Cerebellar cortex (tissue), 1 donor: ENCODE data around the gene KCNQ2.

Source experiments
- DNase-seq: peaks from one replicate; pipeline ENCODE4 v3.0.0-alpha.2; 2015; ENCODE audit warnings: low spot score

Gene KCNQ2

DNA sequence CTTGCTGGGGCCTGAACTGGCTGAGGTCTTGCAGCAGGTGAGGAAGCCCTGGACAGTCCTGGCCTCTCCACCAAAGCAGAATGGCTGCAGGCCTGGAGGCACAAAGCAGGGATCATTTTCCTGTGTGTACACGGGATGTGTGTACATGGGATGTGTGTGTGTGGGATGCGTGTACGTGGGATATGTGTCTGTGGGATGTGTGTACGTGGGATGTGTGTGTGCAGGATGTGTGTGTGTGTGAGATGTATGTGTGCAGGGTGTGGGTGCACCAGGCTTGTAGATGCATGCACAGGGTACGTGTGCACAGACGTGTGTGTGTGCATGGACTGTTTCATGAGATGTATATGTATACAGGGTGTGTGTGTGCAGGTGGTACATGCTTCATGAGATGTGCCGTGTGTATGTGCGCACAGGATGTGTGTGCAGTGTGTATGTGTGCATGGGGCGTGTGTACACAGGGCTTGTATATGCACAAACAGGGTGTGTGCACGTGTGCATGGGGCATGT, 103.4 kb downstream of the KCNQ2 start:
- no peak for DNase-seq

DNA sequence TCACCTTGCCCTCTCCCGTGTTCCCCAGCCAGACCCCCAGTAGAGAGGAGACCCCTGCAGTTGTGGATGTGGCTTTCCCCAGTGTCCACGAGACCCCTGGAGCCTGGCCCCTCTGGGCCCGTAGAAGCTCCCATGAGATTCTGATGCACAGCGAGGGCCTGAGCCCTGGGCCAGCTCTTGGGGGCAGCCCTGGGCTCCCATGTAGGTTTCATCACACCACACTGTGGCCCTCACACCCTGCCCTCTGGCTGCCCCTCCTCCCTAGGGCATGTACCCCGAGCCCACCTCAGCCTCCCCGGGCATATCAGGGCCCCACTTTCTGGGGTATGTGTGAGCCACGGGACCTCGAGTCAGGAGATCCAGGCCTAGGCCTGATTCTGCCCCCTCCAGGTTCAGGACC, 104.3 kb downstream of the KCNQ2 start:
- DNase-seq = no peak

DNA sequence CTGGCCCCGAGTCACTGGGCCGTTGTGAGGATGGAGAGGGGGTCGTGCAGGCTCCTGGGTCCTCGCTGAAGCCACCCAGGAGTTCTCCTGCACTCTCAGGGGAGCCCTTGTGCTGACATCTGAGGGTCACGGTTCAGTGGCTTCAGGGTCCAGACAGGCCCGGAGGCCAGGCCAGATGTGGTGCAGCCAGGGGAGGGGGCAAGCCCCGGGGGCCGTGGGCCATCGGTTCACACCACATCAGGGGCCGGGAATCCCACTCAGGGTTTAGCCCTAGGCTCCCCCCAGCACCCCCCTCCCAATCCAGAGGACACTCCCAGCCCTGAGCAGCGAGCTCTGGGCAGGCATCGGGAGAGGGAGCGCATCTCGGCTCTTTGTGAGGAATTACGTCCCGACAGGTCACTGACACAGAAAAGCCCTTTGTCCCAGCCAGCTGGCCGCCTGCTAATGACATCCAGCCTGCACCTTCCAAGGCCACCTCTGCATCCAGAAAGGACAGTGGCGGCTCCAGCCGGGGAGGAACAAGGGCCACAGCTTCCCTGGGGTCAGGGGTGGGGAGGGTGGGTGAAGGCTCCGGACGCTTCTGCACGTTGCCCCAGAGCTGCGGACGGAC, 104.9 kb downstream of the KCNQ2 start:
- DNase-seq = no peak

DNA sequence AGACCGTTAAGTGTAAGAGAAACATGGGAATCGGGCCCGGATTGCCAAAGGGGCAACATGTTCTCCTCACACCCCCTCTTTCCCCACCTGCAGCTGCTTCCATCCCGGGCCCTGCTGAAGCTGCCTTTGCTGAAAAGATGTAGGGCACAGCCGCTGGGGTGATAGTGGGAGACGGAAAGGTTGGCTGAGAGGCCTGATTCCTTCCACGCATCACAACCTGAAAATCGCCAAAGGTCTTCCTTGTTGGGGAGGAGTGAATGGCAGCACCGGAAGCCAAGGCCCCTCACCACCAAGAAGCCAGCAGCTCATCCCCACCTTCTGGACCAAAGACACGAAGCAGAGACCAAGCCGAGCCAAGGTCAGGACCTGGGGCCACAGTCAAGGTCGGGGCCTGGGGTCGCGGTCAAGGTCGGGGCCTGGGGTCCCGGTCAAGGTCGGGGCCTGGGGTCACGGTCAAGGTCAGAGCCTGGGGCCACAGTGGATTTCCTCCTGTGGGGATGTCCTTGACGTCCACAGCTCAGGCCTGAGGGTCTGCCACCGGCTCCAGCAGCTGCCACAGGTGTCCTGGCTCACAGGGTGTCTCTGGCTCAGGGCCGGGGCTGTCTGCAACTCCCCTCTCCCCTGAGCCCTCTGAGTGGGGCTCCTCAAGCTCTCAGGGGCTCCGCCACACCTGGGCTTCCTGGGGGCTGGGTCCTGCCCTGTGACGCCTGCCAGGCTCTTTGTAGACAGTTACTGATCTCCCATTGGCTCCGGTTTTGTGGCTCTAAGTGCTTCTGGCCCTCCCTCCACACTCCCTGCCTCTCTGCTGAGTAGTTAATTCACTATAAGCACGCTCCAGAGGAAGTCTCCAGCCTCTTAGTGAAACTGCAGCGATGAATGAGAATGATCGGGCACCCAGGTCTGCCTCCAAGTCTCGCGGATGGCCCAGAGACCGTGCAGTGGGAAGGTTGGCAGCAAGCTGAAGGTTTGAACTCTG, 105.8 kb downstream of the KCNQ2 start:
- no peak for DNase-seq

DNA sequence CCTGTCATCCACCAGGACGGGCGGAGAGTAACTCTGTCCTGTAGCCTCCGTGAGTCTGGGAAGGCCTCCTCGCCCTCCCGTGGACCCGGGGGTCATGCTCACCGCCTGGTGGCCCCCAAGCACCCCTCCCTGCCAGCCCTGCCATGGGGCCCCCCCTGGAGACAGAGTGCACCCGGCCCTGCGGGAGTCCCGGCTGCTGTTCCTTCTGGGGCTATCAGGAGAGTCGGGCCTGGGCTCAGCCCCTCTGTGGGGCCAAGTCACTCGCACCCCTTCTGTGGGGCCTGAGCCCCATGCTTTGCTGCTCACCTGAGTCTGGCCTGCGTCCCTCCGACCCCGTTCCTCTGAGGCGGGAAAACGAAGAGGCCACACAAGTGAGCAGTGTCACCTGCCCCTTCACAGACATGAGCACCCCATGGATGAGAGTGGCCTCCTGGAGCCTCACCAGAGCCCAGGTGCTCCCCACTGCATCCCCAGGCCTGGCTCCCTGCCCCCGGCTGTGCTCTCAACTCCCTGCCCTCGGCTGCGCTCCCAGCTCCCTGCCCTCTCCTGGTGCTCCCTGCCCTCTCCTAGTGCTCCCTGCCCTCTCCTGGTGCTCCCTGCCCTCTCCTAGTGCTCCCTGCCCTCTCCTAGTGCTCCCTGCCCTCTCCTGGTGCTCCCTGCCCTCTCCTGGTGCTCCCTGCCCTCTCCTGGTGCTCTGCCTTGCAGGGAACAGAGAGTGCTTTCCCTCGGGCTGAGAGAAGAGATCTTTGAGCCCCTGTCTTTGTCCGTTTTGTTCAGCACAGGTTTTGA, 106.7 kb downstream of the KCNQ2 start:
- no peak for DNase-seq

DNA sequence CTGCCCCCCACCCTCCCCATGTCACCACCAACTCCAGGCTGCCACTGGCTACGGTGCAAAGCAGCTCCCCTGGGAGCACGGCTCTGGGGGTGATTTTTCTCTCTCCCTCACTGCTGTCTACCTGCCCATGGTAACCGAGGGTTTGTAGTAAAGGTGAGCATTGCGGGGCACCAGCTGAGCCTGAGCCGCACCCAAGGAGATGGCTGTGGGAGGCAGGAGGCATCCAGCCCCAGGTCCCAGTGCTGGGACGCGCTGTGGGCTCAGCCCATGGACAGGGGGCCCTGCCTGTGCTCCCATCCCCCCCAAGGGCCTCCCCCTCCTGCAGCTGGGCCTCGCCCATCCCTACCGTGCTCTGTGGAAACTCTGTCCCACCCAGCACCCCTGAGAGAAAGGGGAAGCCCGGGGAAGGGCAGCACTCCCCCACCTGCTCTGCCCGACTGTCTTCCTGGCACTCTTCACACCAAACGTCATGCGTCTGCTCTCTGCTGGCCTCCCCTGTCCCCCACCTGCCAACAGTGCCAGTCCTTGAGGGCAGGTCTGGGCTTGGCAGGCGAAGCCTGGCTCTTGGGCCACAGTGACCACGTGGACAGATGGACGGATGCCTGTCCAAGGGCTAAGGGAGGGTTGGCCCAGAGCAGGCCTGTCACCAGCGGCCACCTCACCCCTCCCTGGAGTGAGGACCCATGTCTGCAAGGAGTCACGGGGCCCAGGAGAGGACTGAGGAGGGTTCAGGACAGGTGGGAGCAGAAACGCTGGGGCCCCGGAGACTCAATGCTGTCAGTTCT, 107.5 kb downstream of the KCNQ2 start:
- DNase-seq = peak; percentile 89

DNA sequence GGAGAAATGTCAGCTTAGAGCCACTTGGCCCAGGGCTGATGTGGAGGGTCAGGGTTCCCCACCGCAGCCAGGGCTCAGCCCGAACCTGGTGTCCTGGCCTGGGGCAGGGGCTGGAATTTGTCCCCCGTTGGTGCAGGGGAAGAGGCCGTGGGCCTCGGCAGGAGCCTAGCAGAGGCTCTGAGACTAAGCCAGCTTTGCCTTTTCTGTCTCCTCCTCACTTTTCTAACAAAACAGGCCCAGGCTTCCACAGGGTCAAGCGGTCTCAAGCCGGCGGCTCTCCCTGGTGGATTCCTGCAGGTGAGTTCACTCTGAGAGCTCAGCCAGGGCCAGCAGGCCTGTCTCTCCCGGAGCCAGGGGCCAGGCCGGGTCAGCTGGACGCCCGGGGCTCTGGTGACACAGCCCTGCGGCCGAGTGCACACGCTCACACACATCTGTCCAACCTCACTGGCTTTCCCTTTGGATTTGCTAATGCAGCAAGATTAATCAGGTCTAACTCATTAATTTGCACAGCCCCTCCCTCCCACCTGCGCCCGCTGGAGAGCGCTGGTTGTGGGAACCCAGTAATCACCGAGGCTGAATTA, 108.4 kb downstream of the KCNQ2 start:
- no peak for DNase-seq

DNA sequence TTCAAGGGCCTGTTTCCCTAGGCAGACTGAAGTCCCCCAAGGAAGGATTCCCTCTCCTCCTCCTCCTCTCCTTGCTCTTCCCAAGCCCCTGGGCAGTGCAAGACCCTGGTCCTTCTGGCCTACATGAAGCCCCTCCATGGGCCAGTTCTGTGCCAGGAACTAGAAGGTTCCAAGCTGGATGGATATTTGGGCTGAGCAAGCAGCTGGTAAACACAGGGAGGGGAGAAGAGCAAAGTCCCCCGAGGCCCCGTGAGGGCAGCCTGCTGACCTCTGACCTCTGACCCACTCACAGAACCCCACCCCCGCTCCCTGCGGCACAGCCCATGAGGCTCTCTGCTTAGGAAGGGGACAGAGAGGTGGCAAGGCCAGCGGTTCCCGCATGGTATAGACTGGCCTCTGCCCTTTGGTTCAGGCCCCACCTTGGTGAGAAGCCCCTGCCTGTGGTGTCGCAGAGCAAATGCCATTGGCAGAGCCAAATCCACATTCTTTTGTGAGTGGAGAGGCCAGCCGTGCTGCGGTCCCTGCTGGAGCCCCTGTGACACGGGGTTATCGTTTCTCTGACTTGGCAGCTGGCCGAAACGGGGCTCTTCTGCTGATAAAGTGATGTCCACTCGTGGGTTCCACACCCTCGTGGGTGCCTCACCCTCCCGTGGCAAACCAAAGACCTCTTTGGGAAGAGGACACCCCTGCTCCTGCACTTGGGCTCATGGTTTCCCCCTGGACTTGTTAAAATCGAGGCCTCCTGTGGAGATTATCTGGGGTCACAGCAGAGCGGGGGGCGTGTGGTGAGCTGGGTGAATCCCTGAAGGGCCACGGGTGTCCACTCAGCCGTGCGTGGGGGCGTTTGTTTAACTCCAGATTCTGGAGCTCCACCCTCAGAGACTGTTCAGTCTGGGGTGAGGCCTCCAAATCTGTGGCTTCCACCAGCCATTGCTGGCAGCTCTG, 109.2 kb downstream of the KCNQ2 start:
- no peak for DNase-seq

DNA sequence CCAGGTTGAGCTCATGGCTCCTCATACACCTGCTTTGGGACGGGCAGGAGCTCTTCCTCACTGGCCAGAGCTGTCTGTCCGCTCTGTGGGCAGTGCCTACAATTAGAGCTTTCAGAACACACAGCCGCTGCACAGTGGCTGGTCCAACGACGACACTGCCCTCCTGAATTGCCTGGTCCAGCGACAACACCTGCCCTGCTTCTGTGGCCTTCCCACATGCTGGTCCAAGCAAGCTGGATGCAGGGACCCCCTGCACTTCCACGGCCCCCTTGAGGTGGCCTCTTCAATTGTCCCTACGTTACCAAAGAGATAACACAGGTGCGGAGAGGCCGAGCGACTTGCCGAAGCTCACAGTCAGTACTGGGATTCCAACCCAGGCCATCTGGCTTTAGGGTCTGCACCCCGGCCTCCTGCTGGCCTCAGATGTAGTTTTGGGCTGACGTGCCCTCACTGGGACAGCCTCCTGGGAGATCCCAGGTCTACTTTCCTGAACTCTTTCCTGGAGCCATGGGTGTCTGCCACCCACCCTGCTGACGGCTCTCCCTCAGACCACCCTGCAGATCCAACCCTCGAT, 109.9 kb downstream of the KCNQ2 start:
- no peak for DNase-seq

DNA sequence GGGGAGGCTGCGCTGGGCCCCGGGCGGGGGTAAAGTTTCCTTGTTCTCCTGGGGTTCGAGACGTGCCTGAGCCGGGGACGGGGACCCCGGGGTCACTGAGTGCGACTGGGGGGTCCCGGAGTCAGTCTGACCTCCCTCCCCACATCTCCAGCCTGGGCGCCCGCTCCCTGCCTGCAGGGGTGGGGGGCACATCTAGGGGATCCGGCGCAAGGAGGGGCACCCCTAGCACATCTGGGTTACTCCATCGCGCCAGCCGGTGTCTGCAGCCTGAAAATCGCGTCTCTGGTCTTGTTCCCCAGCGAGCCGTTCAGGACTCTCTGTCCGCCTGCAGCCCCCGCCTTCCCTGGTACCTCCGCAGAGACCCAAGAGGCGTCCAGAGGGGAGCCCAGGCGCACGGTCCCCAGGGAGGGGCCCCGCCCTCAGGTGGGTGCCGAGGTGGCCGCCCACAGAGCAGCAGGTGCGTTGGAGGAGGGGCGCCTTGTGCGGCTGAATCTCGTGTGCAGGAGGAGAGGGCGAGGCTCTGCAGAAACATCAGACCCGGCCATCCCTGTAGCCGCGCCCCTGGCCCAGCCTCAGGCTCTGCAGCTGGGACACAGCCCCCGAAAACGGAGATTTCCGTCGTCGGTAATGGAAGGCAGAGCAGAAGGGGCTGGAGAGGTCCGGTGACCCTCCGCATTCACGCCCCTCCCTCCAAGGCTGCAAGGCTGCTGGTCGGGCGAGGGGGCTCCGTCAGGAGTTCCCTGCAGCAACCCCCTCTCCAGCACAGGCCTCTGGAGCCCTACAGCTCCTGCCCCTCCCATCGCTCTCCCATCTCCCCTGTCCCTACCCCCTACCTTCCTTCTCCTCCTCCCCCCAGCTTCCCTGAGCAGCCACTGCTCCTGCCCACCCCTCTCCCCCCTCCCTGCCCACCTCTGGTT, 110.7 kb downstream of the KCNQ2 start:
- DNase-seq = no peak

DNA sequence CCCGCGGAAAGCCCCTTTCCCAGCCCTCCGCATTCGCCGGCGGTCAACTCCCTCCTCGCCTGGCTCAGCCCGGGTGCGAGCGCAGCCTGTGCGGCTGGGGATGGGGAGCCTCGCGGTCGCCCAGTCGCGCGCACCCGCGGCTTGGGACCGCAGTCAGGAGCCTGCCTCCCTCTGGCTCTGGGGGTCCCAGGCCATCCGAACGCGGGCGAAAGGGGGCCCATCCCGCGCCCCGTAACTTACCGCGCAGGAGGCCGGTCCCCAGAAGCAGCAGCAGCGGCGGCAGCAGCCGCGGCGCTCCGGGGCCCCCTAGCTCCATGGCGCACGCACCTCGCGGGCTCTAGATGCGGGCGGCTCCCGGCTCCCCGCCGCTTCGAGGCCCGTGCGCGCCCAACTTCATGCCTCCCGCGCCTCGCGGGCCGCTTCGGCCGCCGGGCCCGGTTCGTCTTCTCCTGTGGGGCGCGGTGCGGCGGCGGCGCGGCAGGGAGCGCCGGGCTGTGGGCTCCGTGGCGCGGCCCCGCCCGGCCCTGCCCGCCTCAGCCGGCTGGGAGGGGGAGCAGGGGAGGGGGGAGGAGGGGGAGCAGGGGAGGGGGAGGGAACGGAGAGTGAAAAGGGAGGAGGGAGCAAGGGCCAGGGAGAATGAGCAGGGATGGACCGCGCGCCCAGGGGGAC, 111.5 kb downstream of the KCNQ2 start, which contains the start of gene CHRNA4:
Gene CHRNA4, minus strand, starts transcription at position 500 of the 669 bp plus-strand sequence. Its CDS starts 184 bp downstream, at position 316.
- no peak for DNase-seq

DNA sequence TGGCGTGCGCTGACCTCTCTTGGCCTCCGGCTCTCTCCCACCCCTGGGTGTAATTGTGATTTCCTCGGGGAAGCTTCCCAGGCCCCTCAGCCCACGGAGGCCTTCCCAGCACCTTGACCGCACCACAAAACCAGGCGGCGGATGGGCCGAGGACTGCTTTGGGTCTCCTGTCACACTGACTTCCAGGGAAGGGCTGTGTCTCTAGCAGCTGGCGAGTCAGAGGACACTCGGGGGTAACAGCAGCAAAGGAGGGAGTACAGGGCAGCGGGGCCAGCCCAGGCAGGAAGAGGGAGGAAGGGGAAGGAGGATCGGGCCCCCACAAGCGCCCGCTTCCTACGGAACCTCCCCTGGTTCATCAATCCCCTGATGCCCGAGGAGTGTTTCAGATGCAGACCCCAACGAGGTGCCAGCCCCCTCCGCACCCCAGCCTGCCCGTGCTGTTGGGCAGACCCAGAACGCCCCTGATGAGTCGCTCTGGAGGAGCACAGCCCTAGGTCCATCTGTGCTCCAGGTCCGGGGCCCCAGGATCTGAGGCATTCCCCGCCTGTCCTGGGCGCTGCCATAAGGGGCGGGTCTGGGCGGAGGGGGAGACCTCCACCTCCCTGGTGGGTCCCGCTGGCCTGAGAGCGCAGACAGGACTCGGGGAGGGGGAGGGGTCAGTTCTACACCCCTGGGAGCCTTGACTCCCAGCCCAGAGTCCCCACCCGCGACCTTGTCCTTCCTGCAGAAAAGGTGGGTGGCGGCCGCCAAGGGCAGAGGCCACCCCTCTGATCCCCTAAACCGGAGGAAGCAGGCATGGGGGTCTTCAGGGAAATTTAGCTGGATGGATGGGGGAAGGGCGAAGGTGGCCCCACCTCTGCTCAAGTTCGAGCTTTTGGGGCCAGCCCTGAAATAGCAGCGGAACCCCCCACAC, 112.3 kb downstream of the KCNQ2 start:
- no peak for DNase-seq

DNA sequence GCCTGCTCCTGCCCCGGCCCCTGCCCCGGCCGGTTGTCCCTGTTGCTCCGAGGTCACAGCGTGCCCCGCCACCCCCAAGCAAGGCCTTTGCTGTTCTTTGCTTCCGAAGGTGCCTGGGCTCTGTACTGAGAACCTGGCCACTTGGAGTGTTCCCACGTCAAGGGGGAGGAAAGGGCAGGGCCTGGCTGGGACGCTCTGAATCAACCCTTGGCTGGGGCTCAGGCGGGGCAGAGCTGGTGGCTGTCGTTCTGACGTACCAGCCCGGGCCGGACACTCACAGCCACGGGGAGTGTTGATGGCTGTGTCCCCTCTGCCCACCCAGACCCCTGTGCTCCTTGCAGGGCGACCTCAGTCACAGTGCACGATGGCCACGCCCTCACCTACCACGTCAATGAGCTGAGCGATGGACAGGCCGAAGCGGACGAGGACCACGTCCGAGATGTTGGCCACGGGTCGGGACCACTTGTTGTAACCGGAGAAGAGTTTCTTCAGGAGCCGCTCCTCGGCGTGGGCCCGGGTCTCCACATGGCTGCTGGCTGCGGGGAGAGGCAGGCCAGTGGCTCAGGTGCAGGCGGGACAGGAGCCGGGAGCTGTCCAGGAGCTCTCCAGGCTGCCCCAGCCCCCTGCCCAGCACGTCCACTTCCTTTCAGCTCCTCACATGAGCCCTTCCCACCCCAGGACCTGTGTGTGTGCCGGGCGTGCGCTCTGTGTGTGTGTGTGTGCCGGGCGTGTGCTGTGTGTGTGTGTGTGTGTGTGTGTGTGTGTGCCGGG, 113.1 kb downstream of the KCNQ2 start:
- DNase-seq = no peak

DNA sequence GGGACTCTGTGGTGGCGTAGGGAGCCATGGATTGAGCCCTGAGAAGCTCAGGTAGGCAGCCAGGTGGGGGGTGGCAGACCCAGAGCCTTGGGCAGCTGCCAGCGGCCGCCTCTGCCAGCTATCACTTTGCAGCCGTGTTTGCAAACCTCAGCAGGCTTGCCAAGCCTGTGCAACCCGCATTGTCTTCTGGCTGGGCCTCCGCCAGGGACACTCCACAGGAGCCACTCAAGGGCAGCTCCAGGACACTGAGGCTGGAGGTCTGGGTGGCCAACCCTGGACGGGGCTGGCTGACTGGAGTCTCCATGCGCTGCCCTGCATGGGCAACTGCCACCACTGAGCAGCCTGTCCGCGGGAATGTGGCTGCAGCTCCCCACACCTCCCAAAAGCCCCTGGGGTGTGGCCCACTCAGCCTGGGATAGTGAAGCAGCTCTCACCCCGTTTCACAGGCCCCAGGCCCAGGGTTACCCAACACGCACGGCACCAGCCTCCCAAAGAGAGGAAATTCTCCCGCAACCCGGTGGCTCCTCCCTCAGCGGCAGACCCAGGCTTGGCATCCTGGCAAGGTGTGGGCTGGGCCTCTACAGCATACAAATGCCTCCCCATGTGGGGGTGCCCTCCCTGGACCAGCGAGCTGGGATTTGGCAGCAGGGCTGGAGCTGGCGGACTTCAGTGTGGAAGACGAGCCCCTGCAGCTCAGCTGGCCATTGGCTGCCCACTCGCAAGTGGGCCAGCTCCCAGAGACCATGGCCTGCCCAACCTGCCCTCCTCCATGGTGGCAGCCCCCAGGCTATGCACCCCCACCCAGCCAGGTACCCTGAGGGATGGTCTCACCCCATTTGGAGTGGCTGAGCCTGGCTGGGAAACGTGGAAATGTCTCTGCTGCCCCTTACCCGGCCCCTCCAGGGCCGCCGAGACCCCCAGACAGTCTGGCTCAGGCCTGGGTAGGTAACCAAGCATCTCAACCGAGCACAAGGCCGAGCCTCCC, 114.2 kb downstream of the KCNQ2 start:
- DNase-seq = no peak
